IMR-90 (cell line): ENCODE measurements around the gene TMEM168. TPM values are rescaled to one million over a fixed set of nuclear protein-coding genes. Genes with fewer than 3 reads are reported as not detected.

Experiments used
- ATAC-seq: fragments of 200-7000 bp; cut with Tn5 transposase; 2 replicates; pipeline ENCODE4 v1.9.1; 2020; ENCODE audit warnings: low read depth, mild to moderate bottlenecking, moderate library complexity
- BruUV-seq: library from RNA; stranded (reverse); fragments of 400-500 nt; replicated peaks from 2 replicates; lab custom pipeline; 2021; lab: Mats Ljungman, UMichigan
- CTCF ChIA-PET: fragments of 300-600 bp; formaldehyde crosslinking; extraction: SDS; loops from one replicate; lab custom pipeline; 2021; ENCODE audit warnings: antibody characterized with exemption; lab: Yijun Ruan, JAX
- POLR2A ChIA-PET: fragments of 300-600 bp; sonication (Branson Sonifier 250); formaldehyde crosslinking; loops from one replicate; lab custom pipeline; 2022; ENCODE audit warnings: antibody characterized with exemption; ENCODE audit not compliant: unreplicated experiment; lab: Charles Lee
- DNase-seq: peaks from one replicate; pipeline ENCODE4 v3.0.0; 2013
- H2AFZ ChIP-seq: replicated peaks from 2 replicates; pipeline ENCODE3; 2013; ENCODE audit warnings: low read length, mild to moderate bottlenecking; ENCODE audit not compliant: poor library complexity
- H2AK5ac ChIP-seq: 2 replicates; pipeline ENCODE4 v1.6.1; 2013; ENCODE audit warnings: low read depth, low read length, inconsistent platforms
- H2AK9ac ChIP-seq: replicated peaks from 2 replicates; pipeline ENCODE3; 2013; ENCODE audit warnings: mild to moderate bottlenecking, low read depth, low read length, moderate library complexity; ENCODE audit not compliant: poor library complexity
- H2BK120ac ChIP-seq: 2 replicates; pipeline ENCODE4 v1.6.1; 2013; ENCODE audit warnings: low read depth, low read length, inconsistent platforms
- H2BK15ac ChIP-seq: 3 replicates; pipeline ENCODE4 v1.6.1; 2013; ENCODE audit warnings: low read depth, low read length, inconsistent platforms
- H2BK20ac ChIP-seq: 2 replicates; pipeline ENCODE4 v1.6.1; 2013; ENCODE audit warnings: low read depth, mild to moderate bottlenecking, inconsistent platforms, low read length, moderate library complexity
- H2BK5ac ChIP-seq: 2 replicates; pipeline ENCODE4 v1.6.1; 2013; ENCODE audit warnings: mild to moderate bottlenecking, low read depth, low read length, inconsistent platforms; ENCODE audit not compliant: poor library complexity, severe bottlenecking
- H3K14ac ChIP-seq: replicated peaks from 2 replicates; pipeline ENCODE4 v1.6.1; 2013; ENCODE audit warnings: low read depth, low read length, inconsistent platforms
- H3K18ac ChIP-seq: 2 replicates; pipeline ENCODE4 v1.6.1; 2013; ENCODE audit warnings: low read depth, low read length, control low read depth
- H3K23ac ChIP-seq: 2 replicates; pipeline ENCODE4 v1.6.1; 2013; ENCODE audit warnings: low read depth, low read length, inconsistent platforms
- H3K27ac ChIP-seq: 2 replicates; pipeline ENCODE4 v1.5.1; 2013; ENCODE audit warnings: mild to moderate bottlenecking, control low read depth, low read length; ENCODE audit not compliant: insufficient read depth
- H3K27me3 ChIP-seq: 2 replicates; pipeline ENCODE4 v1.6.1; 2013; ENCODE audit warnings: low read length; ENCODE audit not compliant: control insufficient read depth, insufficient read depth
- H3K36me3 ChIP-seq: 2 replicates; pipeline ENCODE4 v1.6.1; 2013; ENCODE audit warnings: low read length, mixed read lengths; ENCODE audit not compliant: control insufficient read depth, insufficient read depth
- H3K4ac ChIP-seq: 2 replicates; pipeline ENCODE4 v1.6.1; 2013; ENCODE audit warnings: low read depth, low read length, inconsistent platforms
- H3K4me1 ChIP-seq: 2 replicates; pipeline ENCODE4 v1.6.1; 2013; ENCODE audit warnings: low read length, mixed read lengths; ENCODE audit not compliant: control insufficient read depth, insufficient read depth
- H3K4me2 ChIP-seq: 2 replicates; pipeline ENCODE4 v1.6.1; 2013; ENCODE audit warnings: low read depth, mild to moderate bottlenecking, control low read depth, low read length, moderate library complexity
- H3K4me3 ChIP-seq: 2 replicates; pipeline ENCODE4 v1.5.1; 2013; ENCODE audit warnings: low read depth, mild to moderate bottlenecking, control low read depth, low read length, moderate library complexity; ENCODE audit not compliant: insufficient read depth
- H3K56ac ChIP-seq: 2 replicates; pipeline ENCODE4 v1.6.1; 2013; ENCODE audit warnings: low read length, inconsistent platforms; ENCODE audit not compliant: insufficient read depth; ENCODE audit errors: extremely low read depth
- H3K79me1 ChIP-seq, 2 experiments: 2 replicates each; pipeline ENCODE4 v1.6.1; 2013; ENCODE audit warnings: low read length in 2 of 2, inconsistent platforms in 1 of 2, low read depth in 1 of 2
- H3K9ac ChIP-seq: 2 replicates; pipeline ENCODE4 v1.6.1; 2013; ENCODE audit warnings: low read depth, low read length, control low read depth
- H3K9me1 ChIP-seq: 2 replicates; pipeline ENCODE4 v1.6.1; 2013; ENCODE audit warnings: low read length, inconsistent platforms; ENCODE audit not compliant: insufficient read depth
- H3K9me3 ChIP-seq: 2 replicates; pipeline ENCODE4 v1.6.1; 2013; ENCODE audit warnings: low read length; ENCODE audit not compliant: control insufficient read depth, insufficient read depth
- H4K20me1 ChIP-seq: 2 replicates; pipeline ENCODE4 v1.6.1; 2013; ENCODE audit warnings: low read length, inconsistent platforms; ENCODE audit not compliant: insufficient read depth
- H4K5ac ChIP-seq: 2 replicates; pipeline ENCODE4 v1.6.1; 2013; ENCODE audit warnings: mild to moderate bottlenecking, low read depth, low read length, control low read depth
- H4K8ac ChIP-seq, 2 experiments: 2 replicates each; pipeline ENCODE4 v1.6.1; 2013; ENCODE audit warnings: low read depth in 2 of 2, low read length in 2 of 2, control low read depth in 1 of 2, inconsistent platforms in 1 of 2
- H4K91ac ChIP-seq: 2 replicates; pipeline ENCODE4 v1.6.1; 2013; ENCODE audit warnings: low read depth, low read length, inconsistent platforms; ENCODE audit not compliant: insufficient read depth
- BHLHE40 ChIP-seq: fragments of 150-350 bp; IDR thresholded peaks from 2 replicates; pipeline ENCODE4 v1.6.1; 2016; ENCODE audit warnings: mild to moderate bottlenecking, low read depth, low read length
- CHD1 ChIP-seq: IDR thresholded peaks from 2 replicates; pipeline ENCODE4 v1.6.1; 2012; ENCODE audit warnings: low read depth, low read length, improper control_type of control experiment
- CTCF ChIP-seq: conservative IDR thresholded peaks from 2 replicates; pipeline ENCODE4 v1.5.1; 2012; ENCODE audit warnings: mild to moderate bottlenecking, low read depth, low read length, improper control_type of control experiment
- FOS ChIP-seq: fragments of 150-350 bp; IDR thresholded peaks from 2 replicates; pipeline ENCODE4 v1.6.1; 2016; ENCODE audit warnings: low read depth, low read length
- MAFK ChIP-seq: IDR thresholded peaks from 2 replicates; pipeline ENCODE4 v1.6.1; 2012; ENCODE audit warnings: low read depth, low read length, improper control_type of control experiment
- MAZ ChIP-seq: IDR thresholded peaks from 2 replicates; pipeline ENCODE4 v1.6.1; 2012; ENCODE audit warnings: low read depth, mild to moderate bottlenecking, low read length, improper control_type of control experiment, moderate library complexity, borderline replicate concordance
- MXI1 ChIP-seq: IDR thresholded peaks from 2 replicates; pipeline ENCODE4 v1.6.1; 2012; ENCODE audit warnings: low read depth, mild to moderate bottlenecking, low read length, moderate library complexity, borderline replicate concordance
- NFE2L2 ChIP-seq: fragments of 150-350 bp; IDR thresholded peaks from 2 replicates; pipeline ENCODE4 v1.6.1; 2016; ENCODE audit warnings: low read depth, mild to moderate bottlenecking, low read length
- POLR2A ChIP-seq: IDR thresholded peaks from 2 replicates; pipeline ENCODE4 v1.6.1; 2012; ENCODE audit warnings: mild to moderate bottlenecking, low read depth, low read length
- RAD21 ChIP-seq: IDR thresholded peaks from 2 replicates; pipeline ENCODE4 v1.6.1; 2012; ENCODE audit warnings: low read length, improper control_type of control experiment
- RCOR1 ChIP-seq: IDR thresholded peaks from 2 replicates; pipeline ENCODE4 v1.6.1; 2012; ENCODE audit warnings: mild to moderate bottlenecking, low read length, improper control_type of control experiment; ENCODE audit not compliant: insufficient replicate concordance
- RFX5 ChIP-seq: IDR thresholded peaks from 2 replicates; pipeline ENCODE4 v1.8.0; 2012; ENCODE audit warnings: low read depth, mild to moderate bottlenecking, low read length, moderate library complexity
- SMC3 ChIP-seq: fragments of 150-350 bp; IDR thresholded peaks from 2 replicates; pipeline ENCODE4 v1.6.1; 2016; ENCODE audit warnings: low read depth, mild to moderate bottlenecking, antibody characterized with exemption, low read length, moderate library complexity
- WGBS, 2 experiments: methylation state at CpG; one replicate each; pipeline versions ENCODE4 v1.1.5 to v1.1.7; 2013; ENCODE audit warnings: missing lambda C conversion rate in 2 of 2; ENCODE audit not compliant: insufficient read length in 1 of 2; ENCODE audit errors: extremely low coverage in 2 of 2; 5-methylcytosine and 5-hydroxymethylcytosine counted together
- dilution Hi-C: fragments of 300-500 bp; cut with HindIII; formaldehyde crosslinking; loops from one replicate; pipeline ENCODE4 v1.14.3; 2018; ENCODE audit warnings: low sequenced_read_pairs; ENCODE audit not compliant: unreplicated experiment
- in situ Hi-C: fragments of 300-500 bp; cut with MboI; formaldehyde crosslinking; loops from 3 replicates; pipeline ENCODE4 v1.14.3; 2019; ENCODE audit warnings: low sequenced_read_pairs, inconsistent platforms, mixed read lengths
- intact Hi-C: fragments of 100-400 bp; cut with micrococcal nuclease; formaldehyde crosslinking; loops from 2 replicates; pipeline ENCODE4 v1.10.0; 2022
- polyA plus RNA-seq, 3 experiments: library from polyadenylated mRNA; depleted of rRNA; stranded (reverse); fragments of >200 nt; gene quantifications; 2 replicates each; pipeline ENCODE4 v1.2.3, GENCODE V29; 2012; ENCODE audit warnings: low replicate concordance in 1 of 3
- total RNA-seq: library from RNA; depleted of rRNA; stranded (reverse); fragments of >200 nt; gene quantifications from 2 replicates; pipeline ENCODE4 v1.2.3, GENCODE V29; 2012

Gene TMEM168
- total and polyA plus RNA-seq, 2 of the 4 experiments (the other 2 are of a cell fraction), result 17.7 to 22.9 TPM

DNA sequence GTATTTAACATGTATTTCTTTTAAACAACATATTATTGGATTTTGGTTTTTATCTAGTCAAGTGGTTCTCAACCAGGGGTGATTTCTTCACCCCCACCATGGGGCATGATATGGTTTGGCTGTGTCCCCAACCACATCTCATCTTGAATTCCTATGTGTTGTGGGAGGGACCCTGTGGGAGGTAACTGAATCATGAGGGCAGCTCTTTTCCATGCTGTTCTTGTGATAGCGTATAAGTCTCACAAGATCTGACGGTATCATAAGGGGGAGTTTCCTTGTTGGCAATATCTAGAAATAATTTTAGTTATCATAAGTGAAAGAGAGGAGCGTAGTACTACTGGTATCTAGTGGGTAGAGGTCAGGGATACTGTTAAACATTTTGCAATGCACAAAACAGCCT, 37.6 kb downstream of the TMEM168 start:
- Histone ChIP-seq H3K27ac (no peak overlapping the region), H2BK5ac (no peak overlapping the region), H2AK9ac (no peak overlapping the region), H2BK15ac (no peak overlapping the region), H3K18ac (no peak overlapping the region), H4K8ac (no peak overlapping the region), H3K27me3 (no peaks in the 10 kb centered on the region), H3K9me1 (no peaks in the 10 kb centered on the region), H3K4me3 (no peak overlapping the region), H2AK5ac (no peak overlapping the region), H3K4ac (no peak overlapping the region), H2AFZ (no peak overlapping the region), H3K23ac (no peak overlapping the region), H2BK120ac (no peak overlapping the region), H3K79me1 (no peaks in the 10 kb centered on the region), H4K91ac (no peak overlapping the region), H3K36me3 (no peaks in the 10 kb centered on the region), H3K56ac (no peak overlapping the region), H3K4me2 (no peak overlapping the region), H2BK20ac (no peak overlapping the region), H3K9ac (no peak overlapping the region), H4K5ac (no peak overlapping the region), H3K4me1 (no peaks in the 10 kb centered on the region), H4K20me1 (no peaks in the 10 kb centered on the region), H3K14ac (no peak overlapping the region), H3K9me3 (no peaks in the 10 kb centered on the region)
- dilution Hi-C loops, result no loop called here
- in situ Hi-C loops, result no loop called here
- ChIA-PET CTCF (no interaction called here), POLR2A (no interaction called here)
- intact Hi-C loops, result no loop called here
- TF ChIP-seq RAD21 (no peak), MAFK (no peak), RCOR1 (no peak), POLR2A (no peak), FOS (no peak), CTCF (no peak), SMC3 (no peak), MAZ (no peak), MXI1 (no peak), RFX5 (no peak), CHD1 (no peak), NFE2L2 (no peak), BHLHE40 (no peak)
- WGBS, 2 experiments, result no CpG with 5 or more reads among the region's 3 CpGs
- DNase-seq (no peak), ATAC-seq (no peak)
- BruUV-seq, result no TSS peak
